ENCODE data around the gene SGMS1. TPM values are rescaled to one million over a fixed set of nuclear protein-coding genes. Genes with fewer than 3 reads are reported as not detected.

The SGMS1 gene
- total RNA-seq, 4 donors from 2014 or later, result 64.3 to 132 (median 87.0) TPM

DNA sequence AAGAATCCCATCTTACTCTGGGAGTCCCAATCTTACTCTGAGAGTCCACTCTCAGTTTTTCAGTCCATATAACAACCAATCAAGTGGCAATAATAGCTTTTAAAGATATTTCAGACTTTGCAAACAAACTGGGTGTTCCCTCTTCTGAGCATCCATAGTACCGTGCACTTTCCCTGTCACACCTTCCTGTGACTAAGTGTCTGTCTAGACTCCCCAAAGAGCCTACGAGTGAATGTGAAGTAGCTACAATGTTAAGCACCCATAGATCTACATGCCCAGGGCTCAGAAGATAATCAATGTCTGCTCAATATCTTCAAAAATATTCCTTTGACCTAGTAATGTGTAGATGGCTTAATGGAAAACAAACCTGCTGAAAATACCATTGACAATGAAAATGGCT lies 276.8 kb downstream of the SGMS1 start:
- no peak for TF ChIP-seq EP300 (IDR thresholded peaks at IDR 0.05)
- TF ChIP-seq, protein P1, sequence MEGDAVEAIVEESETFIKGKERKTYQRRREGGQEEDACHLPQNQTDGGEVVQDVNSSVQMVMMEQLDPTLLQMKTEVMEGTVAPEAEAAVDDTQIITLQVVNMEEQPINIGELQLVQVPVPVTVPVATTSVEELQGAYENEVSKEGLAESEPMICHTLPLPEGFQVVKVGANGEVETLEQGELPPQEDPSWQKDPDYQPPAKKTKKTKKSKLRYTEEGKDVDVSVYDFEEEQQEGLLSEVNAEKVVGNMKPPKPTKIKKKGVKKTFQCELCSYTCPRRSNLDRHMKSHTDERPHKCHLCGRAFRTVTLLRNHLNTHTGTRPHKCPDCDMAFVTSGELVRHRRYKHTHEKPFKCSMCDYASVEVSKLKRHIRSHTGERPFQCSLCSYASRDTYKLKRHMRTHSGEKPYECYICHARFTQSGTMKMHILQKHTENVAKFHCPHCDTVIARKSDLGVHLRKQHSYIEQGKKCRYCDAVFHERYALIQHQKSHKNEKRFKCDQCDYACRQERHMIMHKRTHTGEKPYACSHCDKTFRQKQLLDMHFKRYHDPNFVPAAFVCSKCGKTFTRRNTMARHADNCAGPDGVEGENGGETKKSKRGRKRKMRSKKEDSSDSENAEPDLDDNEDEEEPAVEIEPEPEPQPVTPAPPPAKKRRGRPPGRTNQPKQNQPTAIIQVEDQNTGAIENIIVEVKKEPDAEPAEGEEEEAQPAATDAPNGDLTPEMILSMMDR (IDR thresholded peaks at IDR 0.05), result no peak
- no peak for TF ChIP-seq POLR2AphosphoS5 (IDR thresholded peaks at IDR 0.05)
- no peak for TF ChIP-seq POLR2A (IDR thresholded peaks at IDR 0.05; ENCODE audit: low read depth)
- WGBS, result 96% methylated on average over 2 of the region's 2 CpGs
- H3K36me3 ChIP-seq, result peaks cover 5 to 19% (median 10%) of the 10 kb centered on the region in 4 donors
- DNase-seq (ENCODE audit: extremely low spot score), result no peak
- intact Hi-C loops (cut with DNase I), result no loop called here
- no peak overlapping the region for H3K27ac ChIP-seq (replicated peaks in 1 of 4)
- no peak overlapping the region for H3K4me3 ChIP-seq
- no peaks in the 10 kb centered on the region for H3K27me3 ChIP-seq
- H3K4me1 ChIP-seq, result peaks cover 9 to 13% (median 11%) of the 10 kb centered on the region in 4 donors
- peaks cover 0 to 4% (median 0%) of the 10 kb centered on the region in 4 donors for H3K9me3 ChIP-seq

DNA sequence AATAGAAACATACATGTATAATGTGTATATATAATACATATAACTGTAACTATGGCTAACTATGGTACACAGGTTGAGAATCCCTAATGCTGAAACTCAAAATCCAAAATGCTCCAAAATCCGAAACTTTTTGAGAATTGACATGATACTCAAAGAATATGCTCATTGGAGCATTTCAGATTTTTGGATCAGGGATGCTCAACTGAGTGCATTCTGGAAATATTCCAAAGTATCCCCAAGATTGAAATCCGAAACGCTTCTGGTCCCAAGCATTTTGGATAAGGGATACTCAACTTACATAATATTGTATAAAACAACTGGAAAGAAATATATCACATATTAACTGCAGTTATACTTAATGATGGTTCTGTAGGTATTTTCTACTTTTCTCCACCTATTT lies 278.2 kb downstream of the SGMS1 start:
- TF ChIP-seq POLR2AphosphoS5 (IDR thresholded peaks at IDR 0.05) (no peak), EP300 (IDR thresholded peaks at IDR 0.05) (no peak), POLR2A (IDR thresholded peaks at IDR 0.05; ENCODE audit: low read depth) (no peak)
- TF ChIP-seq, protein P1 (IDR thresholded peaks at IDR 0.05), result no peak
- Histone ChIP-seq H3K4me1 (peaks cover 9 to 13% (median 11%) of the 10 kb centered on the region in 4 donors), H3K4me3 (no peak overlapping the region), H3K9me3 (peaks cover 0 to 4% (median 0%) of the 10 kb centered on the region in 4 donors), H3K27ac (replicated peaks in 1 of 4) (no peak overlapping the region), H3K36me3 (peaks cover 5 to 19% (median 10%) of the 10 kb centered on the region in 4 donors), H3K27me3 (no peaks in the 10 kb centered on the region)
- WGBS, result 95% methylated on average over 3 of the region's 3 CpGs
- intact Hi-C loops (cut with DNase I), result no loop called here
- no peak for DNase-seq (ENCODE audit: extremely low spot score)

DNA sequence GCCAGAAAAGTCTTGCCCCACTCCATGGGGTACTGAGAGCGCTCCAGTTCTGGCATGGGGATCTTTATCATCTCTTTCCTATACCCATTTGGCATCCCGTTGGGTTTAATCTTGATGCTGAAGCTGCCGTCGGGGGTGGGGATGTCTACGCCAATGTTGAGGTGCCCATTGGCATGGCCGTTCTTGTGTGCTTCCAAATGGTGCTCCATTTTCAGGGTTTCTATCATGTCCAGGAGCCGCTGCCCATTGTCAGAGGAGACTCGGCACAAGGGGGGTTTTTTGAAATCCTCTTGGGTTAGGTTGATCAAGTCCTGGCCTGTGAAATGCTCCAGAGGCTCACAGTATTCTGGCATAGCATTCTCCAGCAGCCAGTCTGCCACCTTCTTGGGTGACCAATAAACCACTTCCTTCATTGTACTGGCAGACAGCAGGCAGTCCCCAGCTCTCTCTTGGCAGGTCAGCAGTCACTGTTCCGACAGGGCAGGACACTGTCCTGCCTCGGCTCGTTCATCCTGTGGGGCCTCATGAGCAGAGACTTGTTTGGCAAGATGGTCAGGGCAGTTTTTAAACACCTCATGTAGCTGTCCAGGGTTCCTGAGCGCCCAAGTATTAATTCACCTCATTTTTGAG lies 279.9 kb downstream of the SGMS1 start:
- H3K4me3 ChIP-seq, result no peak overlapping the region
- peaks cover 0 to under 1% (median 0%) of the 10 kb centered on the region in 4 donors for H3K9me3 ChIP-seq
- 96% methylated on average over 12 of the region's 12 CpGs for WGBS
- DNase-seq (ENCODE audit: extremely low spot score), result no peak
- TF ChIP-seq POLR2A (IDR thresholded peaks at IDR 0.05; ENCODE audit: low read depth), result no peak
- TF ChIP-seq, protein P1 (IDR thresholded peaks at IDR 0.05), result no peak
- no peak for TF ChIP-seq EP300 (IDR thresholded peaks at IDR 0.05)
- no peak for TF ChIP-seq POLR2AphosphoS5 (IDR thresholded peaks at IDR 0.05)
- H3K27me3 ChIP-seq, result no peaks in the 10 kb centered on the region
- H3K36me3 ChIP-seq, result peaks cover 5 to 34% (median 20%) of the 10 kb centered on the region in 4 donors
- H3K27ac ChIP-seq (replicated peaks in 1 of 4), result no peak overlapping the region
- H3K4me1 ChIP-seq, result peaks cover 9 to 13% (median 11%) of the 10 kb centered on the region in 4 donors
- intact Hi-C loops (cut with DNase I), result no loop called here

DNA sequence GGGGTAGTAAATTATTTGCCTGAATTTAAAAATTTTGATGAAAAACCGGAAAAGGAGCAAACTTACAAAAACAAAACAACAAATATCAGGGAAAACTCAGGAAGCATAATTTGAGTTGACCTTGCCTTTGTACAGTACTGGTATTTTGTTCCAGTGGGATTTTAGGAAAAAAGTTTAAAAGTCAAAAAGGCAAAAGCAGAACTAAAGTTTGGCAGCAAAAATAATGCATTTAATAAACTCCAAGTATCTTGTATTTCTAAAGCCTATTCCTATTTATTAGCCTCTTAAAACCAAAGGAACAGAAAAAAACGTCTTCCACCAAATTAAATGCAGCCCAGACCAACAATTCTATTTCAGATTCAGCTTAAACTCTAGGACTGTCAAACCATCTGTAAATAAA lies 281.8 kb downstream of the SGMS1 start:
- intact Hi-C loops (cut with DNase I), result no loop called here
- no peaks in the 10 kb centered on the region for H3K9me3 ChIP-seq
- WGBS, result 76% methylated on average over 2 of the region's 2 CpGs

More for the DNA sequence above, 281.8 kb downstream of the SGMS1 start:
- Histone ChIP-seq H3K4me3 (no peak overlapping the region), H3K4me1 (peaks cover 0 to 3% (median 0%) of the 10 kb centered on the region in 4 donors), H3K27me3 (no peaks in the 10 kb centered on the region), H3K27ac (replicated peaks in 1 of 4) (no peak overlapping the region), H3K36me3 (peaks cover 5 to 35% (median 20%) of the 10 kb centered on the region in 4 donors)
- no peak for TF ChIP-seq POLR2A (IDR thresholded peaks at IDR 0.05; ENCODE audit: low read depth)
- TF ChIP-seq, protein P1 (IDR thresholded peaks at IDR 0.05), result no peak
- TF ChIP-seq POLR2AphosphoS5 (IDR thresholded peaks at IDR 0.05), result no peak
- TF ChIP-seq EP300 (IDR thresholded peaks at IDR 0.05), result no peak
- no peak for DNase-seq (ENCODE audit: extremely low spot score)
